GM21390 (cell line): ENCODE results near the gene NIPA2.

Source experiments
- ATAC-seq: cut with Tn5 transposase; IDR thresholded peaks from one replicate; pipeline ENCODE4 v1.9.1; 2021; ENCODE audit not compliant: unreplicated experiment

NIPA2 gene

DNA sequence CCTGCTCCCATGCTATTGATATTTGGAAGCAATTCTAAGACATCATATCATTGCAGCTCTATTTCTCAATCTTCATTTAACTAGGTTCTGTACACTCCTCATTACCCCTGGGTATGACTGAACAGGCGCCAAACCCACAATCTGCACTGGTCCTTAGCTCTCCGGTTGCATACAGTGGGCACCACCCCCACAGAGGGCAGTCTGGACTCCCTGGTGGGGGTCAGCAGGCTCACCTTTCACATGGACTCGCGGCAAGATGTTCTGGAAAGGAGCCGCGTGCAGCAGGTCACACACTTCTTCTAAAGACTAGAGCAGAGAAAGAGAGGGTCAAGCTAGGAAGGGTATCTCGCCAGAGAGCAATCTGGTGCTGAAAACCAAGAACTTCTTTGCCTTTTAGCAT, 36.5 kb downstream of the NIPA2 start:
- no peak for ATAC-seq

DNA sequence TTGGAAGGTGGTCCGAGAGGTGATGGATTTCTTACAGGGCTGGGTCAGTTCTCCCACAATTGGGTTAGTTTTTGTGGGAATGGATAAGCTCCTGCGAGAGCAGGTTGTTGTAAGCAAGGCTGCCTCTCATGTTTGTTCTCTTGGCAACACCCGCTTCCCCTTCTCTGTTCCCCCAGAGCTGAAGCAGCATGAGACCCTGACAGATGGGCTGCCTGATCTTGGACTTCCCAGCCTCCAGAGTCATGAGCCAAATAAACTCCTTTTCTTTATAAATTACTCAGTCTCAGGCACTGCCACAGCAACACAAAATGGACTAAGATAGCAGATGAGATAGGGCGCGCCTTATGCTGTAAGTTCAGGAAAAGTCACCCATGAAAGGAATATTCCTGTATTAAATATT, 38.7 kb downstream of the NIPA2 start:
- ATAC-seq = no peak

DNA sequence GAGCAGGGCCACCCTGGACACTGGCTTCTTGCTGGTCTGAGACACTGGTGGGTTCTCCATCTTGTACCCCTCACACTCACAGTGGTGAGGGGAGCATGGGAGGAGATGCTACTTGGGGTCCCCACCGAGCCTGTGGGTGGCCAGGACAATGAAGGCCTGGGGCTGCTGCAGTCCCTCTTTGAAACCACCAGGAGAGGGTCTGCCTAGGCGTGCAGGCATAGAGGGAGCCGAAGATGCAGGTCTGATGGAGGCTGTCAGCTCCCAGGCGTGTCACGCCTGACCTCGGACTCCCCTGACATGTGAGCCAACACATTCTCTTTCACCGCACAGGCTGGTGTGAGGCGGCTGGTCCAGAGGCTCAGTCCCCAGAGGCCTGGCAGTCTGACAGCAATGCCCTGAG, 39.1 kb downstream of the NIPA2 start:
- no peak for ATAC-seq

DNA sequence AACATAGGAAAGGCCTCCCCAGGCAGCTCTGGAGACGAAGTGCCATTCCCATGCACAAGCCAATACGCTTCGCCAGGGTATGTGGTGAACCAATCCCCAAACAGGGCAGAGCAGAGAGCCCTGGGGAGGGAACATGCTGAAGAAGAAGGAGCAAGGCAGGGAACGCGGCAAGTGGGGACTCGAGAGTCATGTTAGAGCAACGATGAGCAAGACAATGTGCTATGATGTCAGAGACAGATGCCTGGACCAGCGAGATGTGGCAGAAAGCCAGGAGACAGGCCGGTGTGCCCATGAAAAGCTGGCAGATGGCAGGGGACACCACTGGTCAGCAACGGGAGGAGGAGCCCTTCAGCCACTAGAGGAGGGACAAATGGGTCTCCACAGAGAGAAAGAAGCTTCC, 39.6 kb downstream of the NIPA2 start:
- no peak for ATAC-seq

DNA sequence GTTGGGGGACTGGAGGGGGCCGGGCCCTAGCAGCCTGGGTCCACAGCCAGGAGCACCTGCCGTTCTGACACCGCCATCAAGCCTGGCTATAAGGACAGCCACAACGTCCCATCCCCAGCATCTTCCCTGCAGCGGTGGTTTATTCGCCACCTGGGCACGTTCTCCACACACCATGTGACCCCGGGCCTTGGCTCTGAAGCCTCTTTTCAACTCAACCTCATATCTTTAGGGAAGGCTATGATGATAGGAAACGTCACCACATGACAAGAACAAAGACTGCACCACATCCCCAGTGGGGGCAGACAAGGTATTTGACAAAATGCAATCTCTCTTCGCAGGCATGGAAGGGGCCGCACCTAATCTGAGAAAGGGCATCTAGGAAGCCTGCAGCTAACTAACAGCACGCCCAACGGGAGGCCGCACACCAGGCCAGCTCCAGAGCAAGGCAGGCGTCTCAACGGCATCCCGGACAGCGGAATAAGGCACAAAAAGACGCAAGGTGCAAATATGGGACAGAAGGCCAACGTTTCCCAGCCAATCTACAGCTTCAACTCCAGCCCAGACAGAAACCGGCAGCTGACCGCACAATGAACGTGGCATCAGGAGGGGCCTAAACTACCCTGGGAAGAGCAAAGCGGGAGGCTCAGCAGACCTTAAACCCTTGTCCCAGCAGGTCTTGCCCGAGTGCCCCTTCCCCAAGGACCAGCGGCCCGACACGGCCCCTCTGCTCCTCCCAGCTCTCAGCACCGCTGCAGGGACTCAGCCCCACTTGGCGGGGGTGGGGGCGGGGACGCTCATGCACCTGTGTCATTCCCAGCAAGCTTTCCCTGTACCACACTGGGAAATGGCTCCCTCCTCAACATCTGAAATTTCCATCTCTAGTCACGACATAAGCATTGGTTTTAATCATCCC, 41.9 kb downstream of the NIPA2 start:
- no peak for ATAC-seq

DNA sequence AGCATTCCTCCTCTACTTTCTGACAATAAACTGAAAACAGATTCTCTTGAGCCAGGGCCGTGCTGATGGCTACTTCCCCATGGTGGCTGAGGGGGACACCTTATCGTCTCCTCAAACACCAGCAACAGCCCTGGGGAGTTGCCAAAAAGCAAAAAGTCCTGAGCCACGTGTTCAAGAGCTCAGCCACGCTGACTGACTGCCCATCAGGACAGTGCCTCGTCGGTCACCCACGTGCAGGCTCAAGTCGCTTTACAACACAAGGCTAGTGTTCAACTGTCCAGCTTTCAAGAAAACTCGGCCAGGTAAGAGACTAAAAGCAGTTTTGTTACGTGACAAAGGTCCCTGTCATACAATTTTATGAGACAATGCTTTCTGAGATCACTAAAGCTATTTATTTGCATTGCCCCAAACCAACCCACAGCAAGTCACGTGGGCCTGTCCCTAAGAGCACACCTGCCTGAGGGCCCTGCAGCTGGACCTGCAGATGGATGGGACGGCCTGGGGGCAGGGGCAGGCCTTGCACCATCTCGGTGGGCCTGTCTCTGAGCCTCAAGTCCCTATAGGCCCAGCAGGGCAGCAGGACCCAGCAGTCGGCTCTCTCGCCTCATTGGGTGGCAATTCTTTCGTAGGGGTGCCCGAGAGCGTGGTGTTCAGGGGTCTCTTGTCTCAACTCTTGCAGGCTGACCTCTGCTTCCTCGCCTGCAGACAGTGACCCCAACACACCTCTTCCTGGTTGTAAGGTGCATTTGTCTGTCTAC, 42.7 kb downstream of the NIPA2 start:
- no peak for ATAC-seq

DNA sequence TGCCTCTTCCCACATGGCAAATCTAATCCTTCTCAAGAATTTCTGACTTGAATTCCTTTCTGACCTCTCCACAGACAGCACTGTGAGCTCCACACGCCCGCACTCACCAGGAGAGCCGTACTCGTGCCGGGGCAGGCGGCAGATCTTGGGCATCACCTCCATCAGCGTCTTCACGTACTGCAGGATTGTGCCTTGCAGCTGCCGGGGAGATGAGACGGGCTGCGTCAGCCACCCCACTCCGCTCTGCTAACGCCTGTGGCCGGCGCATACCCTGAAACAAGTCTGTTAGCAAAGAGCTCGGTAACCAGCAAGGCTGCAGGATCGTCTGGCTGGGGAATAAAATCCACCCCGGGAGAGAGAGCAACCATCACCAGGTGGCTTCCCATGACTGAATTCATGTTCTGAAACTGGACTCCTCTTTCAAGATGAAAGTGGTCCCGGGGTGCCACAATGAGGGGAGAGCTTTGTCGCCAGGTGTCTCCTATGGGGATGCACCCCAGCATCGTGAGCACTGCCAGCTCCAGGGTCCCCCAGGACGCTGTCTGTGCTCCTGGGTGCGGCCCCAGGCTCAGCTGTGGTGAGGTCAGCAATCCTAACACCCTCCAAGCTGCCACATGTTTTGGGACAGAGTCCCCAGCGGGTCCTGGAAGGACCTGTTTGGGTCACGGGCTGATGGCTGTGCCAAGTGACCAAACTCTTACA, 43.4 kb downstream of the NIPA2 start:
- ATAC-seq = no peak

DNA sequence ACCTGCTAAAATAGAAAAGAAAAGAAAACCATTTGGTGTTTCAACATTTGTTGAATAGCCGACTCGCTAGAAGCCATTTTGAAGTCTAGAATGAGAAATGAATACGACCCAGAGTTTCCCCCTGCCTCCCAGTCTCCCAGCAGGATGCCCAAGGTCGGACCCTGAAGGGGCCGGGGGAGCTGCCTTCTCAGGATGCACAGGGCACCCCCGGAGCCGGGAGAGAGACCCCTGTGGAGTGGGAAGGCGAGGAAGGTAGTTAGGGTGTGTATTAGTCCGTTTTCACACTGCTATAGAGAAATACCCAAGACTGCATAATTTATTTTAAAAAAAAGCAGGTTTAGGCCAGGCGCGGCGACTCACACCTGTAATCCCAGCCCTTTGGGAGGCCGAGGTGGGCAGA, 44.7 kb downstream of the NIPA2 start:
- no peak for ATAC-seq

DNA sequence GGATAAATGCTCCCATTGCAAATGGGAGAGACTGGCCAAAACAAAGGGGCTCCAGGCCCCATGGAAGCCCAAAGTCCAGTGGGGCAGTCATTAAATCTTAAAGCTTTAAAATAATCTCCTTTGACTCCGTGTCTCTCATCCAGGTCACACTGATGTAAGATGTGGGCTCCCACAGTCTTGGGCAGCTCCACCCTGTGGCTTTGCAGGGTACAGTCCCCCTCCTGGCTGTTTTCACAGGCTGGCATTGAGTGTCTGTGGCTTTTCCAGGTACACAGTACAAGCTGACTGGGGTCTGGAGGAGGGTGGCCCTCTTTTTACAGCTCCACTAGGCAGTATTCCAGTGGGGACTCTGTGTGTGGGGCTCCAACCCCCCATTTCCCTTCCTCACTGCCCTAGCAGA, 45.9 kb downstream of the NIPA2 start:
- ATAC-seq = no peak

DNA sequence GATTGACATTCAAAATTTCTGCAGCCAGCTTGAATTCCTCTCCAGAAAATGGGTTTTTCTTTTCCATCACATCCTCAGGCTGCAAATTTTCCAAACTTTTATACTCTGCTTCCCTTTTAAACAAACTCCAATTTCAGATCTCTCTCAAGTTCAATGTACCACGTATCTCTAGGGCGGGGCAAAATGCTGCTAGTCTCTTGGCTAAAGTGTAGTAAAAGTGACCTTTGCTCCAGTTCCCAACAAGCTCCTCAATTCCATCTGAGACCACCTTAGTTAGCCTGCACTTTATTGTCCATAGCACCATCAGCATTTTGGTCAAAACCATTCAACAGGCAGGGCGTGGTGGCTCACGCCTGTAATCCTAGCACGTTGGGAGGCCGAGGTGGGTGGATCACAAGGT, 46.7 kb downstream of the NIPA2 start:
- no peak for ATAC-seq

DNA sequence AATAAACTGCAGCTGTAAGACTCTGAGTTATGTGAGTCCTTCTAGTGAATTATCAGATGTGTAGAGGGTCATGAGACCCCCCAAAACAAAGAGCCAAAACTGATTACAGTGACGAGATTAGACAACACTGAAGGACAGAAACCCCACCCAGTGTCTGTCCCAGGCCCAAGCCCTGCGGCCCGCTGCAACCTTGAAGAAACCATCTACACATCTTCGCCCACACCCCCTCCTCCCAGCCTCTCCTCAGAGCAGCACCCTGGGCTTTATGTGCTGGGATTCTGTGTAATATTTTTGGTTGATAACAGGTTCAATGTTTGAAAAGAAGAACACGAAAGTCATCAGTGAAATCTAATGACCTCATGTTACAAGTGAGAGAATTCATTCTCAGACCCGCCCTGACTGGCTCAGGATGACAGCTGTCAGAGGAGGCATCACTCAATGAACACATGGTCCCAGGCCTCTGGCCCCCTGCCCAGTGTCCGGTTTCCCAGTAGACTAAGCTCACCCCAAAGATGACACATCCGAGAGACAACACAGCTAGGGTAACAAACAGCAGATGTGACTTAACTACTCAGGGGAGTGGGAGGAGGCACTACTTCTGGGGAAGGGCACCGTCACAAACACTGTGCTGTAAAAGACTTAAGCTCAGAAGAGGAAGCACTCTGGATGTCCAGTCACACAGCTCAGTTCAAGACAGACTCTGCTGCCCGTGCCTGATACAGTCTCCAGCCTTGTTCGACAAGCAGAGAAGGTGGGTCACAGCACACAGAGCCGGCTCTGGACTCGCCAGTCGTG, 48.9 kb downstream of the NIPA2 start:
- ATAC-seq = no peak

DNA sequence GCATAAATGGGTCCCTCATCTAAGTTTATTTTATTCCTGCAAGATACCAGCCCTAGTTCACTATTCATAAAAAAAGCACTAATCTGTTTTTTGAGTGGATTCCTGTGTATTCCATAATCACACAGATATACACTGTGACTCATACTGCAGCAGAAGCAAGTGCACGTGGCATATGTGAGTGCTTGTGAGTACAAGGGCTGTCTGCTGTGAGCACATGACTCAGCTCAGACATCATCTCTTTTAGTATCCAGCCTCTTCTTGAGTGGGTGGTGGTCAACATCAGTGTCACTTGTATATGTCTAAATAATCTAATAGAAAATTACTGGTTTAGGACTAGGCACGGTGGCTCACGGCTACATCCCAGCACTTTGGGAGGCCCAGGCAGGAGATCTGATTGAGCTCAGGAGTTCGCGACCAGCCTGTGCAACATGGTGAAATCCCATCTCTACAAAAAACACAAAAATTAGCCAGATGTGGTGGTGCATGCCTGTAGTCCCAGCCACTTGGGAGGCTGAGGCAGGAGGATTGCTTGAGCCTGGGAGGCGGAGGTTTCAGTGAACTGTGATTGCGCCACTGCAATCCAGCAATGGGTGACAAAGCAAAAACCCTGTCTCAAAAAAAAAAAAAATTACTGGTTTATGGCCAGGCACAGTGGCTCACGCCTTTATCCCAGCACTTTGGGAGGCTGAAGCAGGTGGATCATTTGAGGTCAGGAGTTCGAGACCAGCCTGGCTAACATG, 49.8 kb downstream of the NIPA2 start:
- ATAC-seq = no peak

DNA sequence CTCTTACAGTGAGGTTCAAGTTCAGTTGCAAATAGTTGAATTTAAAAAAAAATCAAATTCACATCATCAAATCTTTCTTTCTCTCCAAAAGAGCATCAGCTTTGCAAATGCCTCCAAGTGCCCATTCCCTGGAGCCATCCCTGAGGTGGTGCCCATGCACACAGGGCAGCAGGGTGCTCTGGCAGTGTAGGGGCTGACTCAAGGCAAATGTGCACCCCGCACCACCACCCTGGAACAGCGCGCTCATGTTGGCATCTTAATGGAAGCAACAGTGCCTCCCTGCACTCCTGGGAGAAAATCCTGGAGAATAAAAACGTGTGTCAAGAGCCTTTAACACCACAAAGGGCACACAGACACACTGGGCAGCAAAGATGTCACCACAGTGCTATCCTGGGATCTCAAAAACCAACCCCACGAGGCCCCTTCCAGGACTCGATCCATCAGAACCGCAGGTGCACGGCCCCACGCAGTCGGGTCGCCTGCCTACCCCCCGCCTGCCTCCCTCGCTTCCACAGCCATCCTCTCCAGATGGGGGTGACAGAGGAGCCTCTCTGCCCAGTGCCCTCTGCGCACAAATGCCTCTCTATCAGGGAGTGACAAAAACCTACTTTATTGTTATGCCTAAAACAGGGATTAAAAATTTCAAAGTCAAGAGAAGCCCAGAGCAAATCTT, 50.8 kb downstream of the NIPA2 start:
- ATAC-seq = no peak

DNA sequence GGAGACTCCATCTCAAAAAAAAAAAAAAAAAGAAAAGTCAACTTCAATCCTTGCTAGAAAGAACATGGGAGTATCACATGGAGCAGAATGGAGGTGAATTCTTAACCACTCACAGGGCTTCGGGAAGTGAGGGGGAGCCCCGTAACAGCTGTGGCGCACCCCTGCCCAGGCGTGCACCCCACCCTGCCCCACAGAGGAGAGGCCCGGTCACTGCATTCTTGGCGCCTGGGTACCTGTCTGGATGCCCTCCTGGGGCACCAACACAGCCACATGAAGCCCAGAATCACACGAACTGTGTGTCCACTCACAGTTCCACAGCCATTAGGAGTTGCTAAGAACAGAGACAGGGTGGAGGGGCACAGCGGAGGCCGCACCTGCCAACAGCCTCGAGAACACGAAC, 51.8 kb downstream of the NIPA2 start:
- no peak for ATAC-seq

DNA sequence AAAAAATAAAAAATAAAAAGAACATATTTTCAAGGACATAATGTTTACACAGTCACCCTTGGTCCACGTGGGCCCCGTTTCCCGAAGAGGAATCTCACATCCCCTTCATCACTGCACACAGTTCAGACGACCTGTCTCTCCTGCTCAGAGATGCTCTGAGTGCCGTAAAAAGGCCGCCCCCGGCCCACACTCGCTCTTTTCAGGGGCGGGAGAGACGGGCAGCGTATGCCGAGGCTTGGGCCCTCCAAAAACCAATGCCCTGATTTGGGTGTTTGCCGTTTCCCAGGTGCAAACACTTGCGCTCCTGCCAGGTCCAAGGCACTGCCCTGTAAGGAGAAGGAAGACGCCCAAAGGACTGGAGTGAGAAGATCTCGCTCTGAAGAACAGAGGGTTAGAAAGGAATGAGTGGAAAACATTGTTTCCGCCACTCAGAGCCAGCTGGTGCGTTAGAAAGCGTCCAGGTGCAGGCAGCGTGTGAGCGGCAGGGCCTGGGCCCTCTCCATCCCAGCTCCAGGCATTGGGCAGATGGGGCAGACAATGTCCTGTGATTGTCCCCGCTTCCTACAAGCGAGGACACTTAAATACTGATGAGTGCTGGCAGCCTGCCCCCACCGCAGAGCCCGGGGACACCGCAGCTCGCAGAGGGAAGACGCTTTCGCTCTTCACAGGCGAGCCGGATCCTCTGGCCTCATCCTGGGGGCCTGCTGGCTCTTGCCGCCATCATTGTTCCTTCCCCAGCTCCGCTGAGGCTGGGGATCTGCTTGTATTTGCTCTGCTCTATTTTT, 53.2 kb downstream of the NIPA2 start:
- ATAC-seq = no peak

DNA sequence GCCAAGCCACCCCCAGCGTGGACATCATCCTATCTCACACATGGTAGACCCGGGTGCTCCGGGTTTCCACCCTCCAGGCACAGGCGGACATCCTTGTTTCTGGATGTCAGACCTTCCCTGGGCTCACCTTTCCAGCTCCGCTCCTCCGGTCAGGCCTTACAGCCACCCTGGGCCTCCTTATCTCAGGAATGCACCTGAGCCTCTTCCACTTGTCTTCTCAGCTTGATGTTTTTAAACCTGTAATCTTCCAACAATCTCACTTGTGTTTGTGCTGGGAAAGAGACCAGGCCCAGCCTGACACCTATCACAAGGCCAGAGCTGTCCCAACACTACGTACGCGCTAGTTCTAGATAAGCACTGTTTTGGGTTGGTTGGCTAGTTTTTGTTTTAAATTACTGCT, 53.9 kb downstream of the NIPA2 start:
- no peak for ATAC-seq

DNA sequence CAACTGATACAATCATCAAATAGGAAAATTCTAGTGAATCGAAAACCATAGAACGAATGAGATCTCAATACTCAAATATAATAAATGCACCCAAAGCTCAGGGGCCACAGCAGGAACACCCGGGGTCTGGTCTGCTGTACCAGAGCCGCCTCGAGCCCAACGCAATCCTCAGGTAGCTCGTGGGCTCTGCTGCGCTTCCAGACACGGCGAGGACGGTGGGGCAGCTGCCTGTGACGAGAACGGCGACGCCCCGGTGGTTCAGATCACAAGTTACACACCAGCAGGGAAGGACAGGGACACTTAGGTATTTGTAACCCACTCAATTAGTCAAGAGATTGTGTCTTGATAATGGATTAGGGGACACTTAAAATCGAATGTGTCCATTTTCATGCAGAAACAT, 54.6 kb downstream of the NIPA2 start:
- no peak for ATAC-seq

DNA sequence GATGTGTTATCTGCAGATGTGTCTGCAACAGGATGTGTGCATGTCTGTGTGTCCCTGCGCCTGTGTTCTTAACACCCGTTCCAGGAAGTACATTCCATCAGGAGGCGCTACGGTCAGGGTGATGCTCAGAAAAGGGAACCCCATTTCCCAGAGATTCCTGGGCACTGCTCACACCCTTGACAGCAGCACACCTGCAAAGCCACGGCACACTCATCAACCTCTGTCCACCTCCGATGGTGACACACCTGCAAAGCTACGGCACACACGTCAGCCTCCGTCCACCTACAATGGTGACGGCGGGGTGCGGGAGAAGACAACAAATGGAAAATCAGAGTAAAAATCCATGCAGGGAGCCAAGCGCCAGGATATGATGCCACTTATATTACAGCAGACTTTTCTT, 55.4 kb downstream of the NIPA2 start:
- no peak for ATAC-seq
